KMS-11 (cell line): Measurements from ENCODE around the gene FES.

ENCODE experiments used
- H2AFZ ChIP-seq: fragments of 200-600 bp; sonication (generic); 2 replicates; pipeline ENCODE4 v1.6.1; 2016; ENCODE audit warnings: antibody characterized with exemption, mixed run types, low read depth
- H3K27ac ChIP-seq: fragments of 200-600 bp; sonication (generic); 2 replicates; pipeline ENCODE4 v1.6.1; 2016; ENCODE audit warnings: mild to moderate bottlenecking, mixed run types
- H3K27me3 ChIP-seq: fragments of 200-600 bp; sonication (generic); 2 replicates; pipeline ENCODE4 v1.6.1; 2017; ENCODE audit warnings: mild to moderate bottlenecking, low read depth, mixed run types, moderate library complexity; ENCODE audit not compliant: insufficient read depth
- H3K36me3 ChIP-seq: fragments of 200-600 bp; sonication (generic); 2 replicates; pipeline ENCODE4 v1.6.1; 2017; ENCODE audit warnings: mild to moderate bottlenecking, mixed run types; ENCODE audit not compliant: insufficient read depth
- H3K4me1 ChIP-seq: fragments of 200-600 bp; sonication (generic); 2 replicates; pipeline ENCODE4 v1.6.1; 2016; ENCODE audit warnings: mild to moderate bottlenecking, low read depth, mixed run types; ENCODE audit not compliant: poor library complexity, severe bottlenecking
- H3K4me2 ChIP-seq: fragments of 200-600 bp; sonication (generic); 2 replicates; pipeline ENCODE4 v1.7.0; 2016; ENCODE audit warnings: mild to moderate bottlenecking, mixed run types
- H3K4me3 ChIP-seq: fragments of 200-600 bp; sonication (generic); IDR thresholded peaks from 2 replicates; pipeline ENCODE4 v1.6.1; 2017; ENCODE audit warnings: low read depth, low read length, mixed read lengths; ENCODE audit not compliant: insufficient read depth
- H3K79me2 ChIP-seq: fragments of 200-600 bp; sonication (generic); 2 replicates; pipeline ENCODE4 v1.6.1; 2016; ENCODE audit warnings: low read depth, mixed run types; ENCODE audit not compliant: insufficient read depth
- H3K9ac ChIP-seq: fragments of 200-600 bp; sonication (generic); 2 replicates; pipeline ENCODE4 v1.6.1; 2016; ENCODE audit warnings: mild to moderate bottlenecking, mixed run types
- H4K20me1 ChIP-seq: fragments of 200-600 bp; sonication (generic); 2 replicates; pipeline ENCODE4 v1.6.1; 2016; ENCODE audit warnings: mild to moderate bottlenecking, mixed run types; ENCODE audit not compliant: insufficient read depth
- CTCF ChIP-seq: fragments of 200-600 bp; sonication (generic); conservative IDR thresholded peaks from 2 replicates; pipeline ENCODE4 v1.6.1; 2017; ENCODE audit warnings: low read depth, mild to moderate bottlenecking, antibody characterized with exemption, low read length, moderate library complexity, mixed read lengths

Gene FES

DNA sequence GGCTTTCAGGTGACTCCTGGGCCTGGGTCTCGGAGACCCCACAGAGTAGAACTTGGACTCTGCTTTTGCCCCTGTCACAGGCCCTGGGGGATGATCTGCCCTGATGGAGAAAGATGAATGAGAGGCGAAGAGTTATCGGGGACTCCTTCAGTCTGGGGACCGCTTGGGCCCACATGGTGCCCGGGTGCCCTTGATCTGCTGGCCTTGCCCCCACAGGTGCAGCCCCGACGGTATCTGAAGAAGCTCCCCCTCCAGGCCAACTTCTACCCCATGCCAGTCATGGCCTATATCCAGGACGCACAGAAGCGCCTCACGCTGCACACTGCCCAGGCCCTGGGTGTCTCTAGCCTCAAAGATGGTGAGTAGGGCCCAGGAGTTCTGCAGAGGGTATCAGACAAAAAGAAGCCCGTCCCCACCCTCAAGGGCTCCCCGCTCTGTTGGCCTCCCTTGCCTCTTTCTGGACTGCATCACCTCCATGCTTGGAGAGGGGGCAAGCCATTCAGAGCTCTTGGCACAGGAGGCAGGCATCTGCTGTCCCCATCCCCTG is 29.2 kb downstream of the FES start:
- Histone ChIP-seq H3K27ac (no peak overlapping the region), H3K4me2 (no peak overlapping the region; the same call in 1 of the 2 replicates), H3K9ac (no peak overlapping the region), H4K20me1 (no peaks in the 10 kb centered on the region), H3K4me1 (peaks cover 33% of the 10 kb centered on the region), H3K79me2 (no peaks in the 10 kb centered on the region), H2AFZ (no peak overlapping the region), H3K36me3 (no peaks in the 10 kb centered on the region), H3K27me3 (no peaks in the 10 kb centered on the region), H3K4me3 (no peak overlapping the region)
- no peak for TF ChIP-seq CTCF

DNA sequence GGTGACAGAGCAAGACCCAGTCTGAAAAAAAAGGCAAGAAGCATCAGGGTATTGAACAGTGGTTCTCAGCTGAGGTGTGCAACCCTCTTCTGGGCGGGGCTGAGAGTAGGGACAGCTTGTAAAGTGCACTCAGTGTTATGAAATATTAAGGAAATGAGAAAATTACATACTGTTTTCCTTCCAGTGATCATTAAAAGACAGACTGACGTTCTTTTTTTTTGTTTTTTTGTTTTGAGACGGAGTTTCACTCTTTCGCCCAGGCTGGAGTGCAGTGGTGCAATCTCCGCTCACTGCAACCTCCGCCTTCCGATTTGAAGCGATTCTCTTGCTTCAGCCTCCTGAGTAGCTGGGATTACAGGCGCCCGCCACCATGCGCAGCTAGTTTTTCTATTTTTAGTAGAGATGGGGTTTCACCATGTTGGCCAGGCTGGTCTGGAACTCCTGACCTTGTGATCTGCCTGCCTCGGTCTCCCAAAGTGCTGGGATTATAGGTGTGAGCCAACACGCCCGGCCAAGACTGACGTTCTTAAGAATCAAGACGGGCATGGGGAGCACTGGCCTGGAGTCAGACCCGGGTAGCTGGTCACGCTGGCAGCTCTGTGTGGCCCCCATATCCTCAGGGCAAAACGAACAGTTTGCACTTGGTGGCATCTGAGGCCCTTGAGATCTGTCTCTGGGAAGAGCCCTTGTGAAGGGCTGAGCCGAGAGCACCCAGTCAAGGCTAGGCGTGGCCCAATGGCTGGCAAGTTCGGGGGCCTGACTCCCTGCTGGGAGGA is 30.2 kb downstream of the FES start:
- Histone ChIP-seq H3K4me2 (peak overlapping the region; percentile 31), H3K79me2 (no peaks in the 10 kb centered on the region), H4K20me1 (no peaks in the 10 kb centered on the region), H3K36me3 (no peaks in the 10 kb centered on the region), H2AFZ (no peak overlapping the region), H3K27ac (peak overlapping the region; percentile 27; the same call in 1 of the 2 replicates), H3K9ac (no peak overlapping the region), H3K4me1 (peaks cover 33% of the 10 kb centered on the region), H3K27me3 (no peaks in the 10 kb centered on the region), H3K4me3 (no peak overlapping the region)
- no peak for TF ChIP-seq CTCF

- TF ChIP-seq CTCF: no peak
- Histone ChIP-seq H4K20me1 (no peaks in the 10 kb centered on the region), H3K4me2 (peak overlapping the region; percentile 31), H3K79me2 (no peaks in the 10 kb centered on the region), H2AFZ (no peak overlapping the region), H3K36me3 (no peaks in the 10 kb centered on the region), H3K27ac (peak overlapping the region; percentile 27; the same call in 1 of the 2 replicates), H3K4me3 (no peak overlapping the region), H3K9ac (no peak overlapping the region), H3K4me1 (peaks cover 33% of the 10 kb centered on the region), H3K27me3 (no peaks in the 10 kb centered on the region)
These were observed 31.0 kb downstream of the FES start for GRCh38 chr15:90915216-90915807.

GRCh38 chr15:90915808-90916440 is 31.6 kb downstream of the FES start:
- no peak overlapping the region for H3K4me3 ChIP-seq
- H3K27me3 ChIP-seq: no peaks in the 10 kb centered on the region
- H3K27ac ChIP-seq: no peak overlapping the region
- H2AFZ ChIP-seq: no peak overlapping the region
- H3K36me3 ChIP-seq: no peaks in the 10 kb centered on the region
- H3K79me2 ChIP-seq: no peaks in the 10 kb centered on the region
- H3K4me1 ChIP-seq: peaks cover 33% of the 10 kb centered on the region
- H3K9ac ChIP-seq: no peak overlapping the region
- no peak for TF ChIP-seq CTCF
- peak overlapping the region; percentile 31; the same call in 1 of the 2 replicates for H3K4me2 ChIP-seq
- H4K20me1 ChIP-seq: no peaks in the 10 kb centered on the region
